H9 (cell line): ENCODE data around the gene PARP8. TPM values are rescaled to one million over a fixed set of nuclear protein-coding genes. Genes with fewer than 3 reads are reported as not detected.
A peak's percentile ranks its signal among the peaks of the same experiment; 100 is the strongest.

Experiments used
- DNase-seq: peaks from one replicate; pipeline ENCODE4 v3.0.0-alpha.2; 2017
- H2AFZ ChIP-seq: one replicate; pipeline ENCODE4 v1.6.1; 2013; ENCODE audit warnings: mild to moderate bottlenecking, low read length, control low read depth, moderate library complexity
- H2AK5ac ChIP-seq: 2 replicates; pipeline ENCODE4 v1.6.1; 2013; ENCODE audit warnings: low read length, control low read depth, mixed read lengths; ENCODE audit not compliant: insufficient read length
- H2BK120ac ChIP-seq: one replicate; pipeline ENCODE4 v1.6.1; 2013; ENCODE audit warnings: low read depth, mild to moderate bottlenecking, low read length, control low read depth, inconsistent platforms; ENCODE audit not compliant: poor library complexity, severe bottlenecking
- H2BK12ac ChIP-seq: 2 replicates; pipeline ENCODE4 v1.6.1; 2013; ENCODE audit warnings: low read length, control low read depth, mixed read lengths, low read depth; ENCODE audit not compliant: insufficient read length
- H2BK15ac ChIP-seq: 2 replicates; pipeline ENCODE4 v1.6.1; 2013; ENCODE audit warnings: low read depth, low read length, control low read depth
- H2BK20ac ChIP-seq: one replicate; pipeline ENCODE4 v1.6.1; 2013; ENCODE audit warnings: low read depth, mild to moderate bottlenecking, low read length, control low read depth, inconsistent platforms; ENCODE audit not compliant: poor library complexity, severe bottlenecking
- H2BK5ac ChIP-seq: 2 replicates; pipeline ENCODE4 v1.6.1; 2013; ENCODE audit warnings: low read length, control low read depth, mixed read lengths; ENCODE audit not compliant: insufficient read length
- H3K14ac ChIP-seq: 2 replicates; pipeline ENCODE4 v1.6.1; 2013; ENCODE audit warnings: low read length, control low read depth; ENCODE audit not compliant: insufficient read depth
- H3K18ac ChIP-seq: 2 replicates; pipeline ENCODE4 v1.6.1; 2013; ENCODE audit warnings: low read depth, mild to moderate bottlenecking, mixed read lengths, low read length, control low read depth; ENCODE audit not compliant: insufficient read length
- H3K23ac ChIP-seq: 2 replicates; pipeline ENCODE4 v1.6.1; 2013; ENCODE audit warnings: low read length, control low read depth, mixed read lengths, low read depth; ENCODE audit not compliant: insufficient read length
- H3K23me2 ChIP-seq: 2 replicates; pipeline ENCODE4 v1.6.1; 2013; ENCODE audit warnings: low read depth, mild to moderate bottlenecking, mixed read lengths, low read length, control low read depth; ENCODE audit not compliant: insufficient read length, poor library complexity, severe bottlenecking
- H3K27ac ChIP-seq: 2 replicates; pipeline ENCODE4 v1.5.1; 2013; ENCODE audit warnings: low read length, control low read depth, mixed read lengths, low read depth; ENCODE audit not compliant: insufficient read length
- H3K27me3 ChIP-seq: 2 replicates; pipeline ENCODE4 v1.6.1; 2013; ENCODE audit warnings: low read length, control low read depth, inconsistent platforms; ENCODE audit not compliant: insufficient read depth
- H3K4ac ChIP-seq: 2 replicates; pipeline ENCODE4 v1.6.1; 2013; ENCODE audit warnings: low read depth, mild to moderate bottlenecking, control low read depth, inconsistent platforms, low read length, moderate library complexity
- H3K4me1 ChIP-seq: 2 replicates; pipeline ENCODE4 v1.6.1; 2013; ENCODE audit warnings: low read length, control low read depth, inconsistent platforms; ENCODE audit not compliant: insufficient read depth
- H3K4me2 ChIP-seq: 2 replicates; pipeline ENCODE4 v1.6.1; 2013; ENCODE audit warnings: low read length, control low read depth, mixed read lengths; ENCODE audit not compliant: insufficient read length, insufficient read depth
- H3K56ac ChIP-seq: 2 replicates; pipeline ENCODE4 v1.6.1; 2013; ENCODE audit warnings: low read depth, mild to moderate bottlenecking, mixed read lengths, low read length, control low read depth; ENCODE audit not compliant: insufficient read length
- H3K79me1 ChIP-seq: 2 replicates; pipeline ENCODE4 v1.6.1; 2013; ENCODE audit warnings: low read depth, mild to moderate bottlenecking, moderate library complexity, low read length, control low read depth, inconsistent platforms; ENCODE audit not compliant: insufficient read depth, poor library complexity, severe bottlenecking
- H3K79me2 ChIP-seq: 2 replicates; pipeline ENCODE4 v1.6.1; 2013; ENCODE audit warnings: low read length, control low read depth, inconsistent platforms; ENCODE audit not compliant: insufficient read depth
- H3K9ac ChIP-seq: 2 replicates; pipeline ENCODE4 v1.6.1; 2013; ENCODE audit warnings: low read length, control low read depth, mixed read lengths; ENCODE audit not compliant: insufficient read length; ENCODE audit errors: extremely low read depth
- H3K9me3 ChIP-seq: one replicate; pipeline ENCODE4 v1.6.1; 2013; ENCODE audit warnings: low read depth, low read length, inconsistent platforms; ENCODE audit not compliant: control insufficient read depth
- H3T11ph ChIP-seq: one replicate; pipeline ENCODE4 v1.6.1; 2013; ENCODE audit warnings: mild to moderate bottlenecking, low read length, control low read depth, inconsistent platforms
- H4K20me1 ChIP-seq: one replicate; pipeline ENCODE4 v1.6.1; 2013; ENCODE audit not compliant: control insufficient read depth, insufficient read length, insufficient read depth
- H4K5ac ChIP-seq: 2 replicates; pipeline ENCODE4 v1.6.1; 2013; ENCODE audit warnings: low read depth, mild to moderate bottlenecking, mixed read lengths, low read length, control low read depth; ENCODE audit not compliant: insufficient read length
- H4K8ac ChIP-seq: replicated peaks from 2 replicates; pipeline ENCODE4 v1.6.1; 2013; ENCODE audit warnings: low read length, control low read depth, mixed read lengths, low read depth; ENCODE audit not compliant: insufficient read length
- H4K91ac ChIP-seq: 2 replicates; pipeline ENCODE4 v1.6.1; 2013; ENCODE audit warnings: low read depth, mild to moderate bottlenecking, moderate library complexity, mixed read lengths, low read length, control low read depth; ENCODE audit not compliant: insufficient read length
- H3K27ac Mint-ChIP-seq, 3 experiments: 2 replicates in 2 of 3; 3 replicates in 1 of 3; pipeline ENCODE4 v1.8.0; 2020 to 2021; ENCODE audit warnings: mixed read lengths in 3 of 3, mild to moderate bottlenecking in 1 of 3, moderate library complexity in 1 of 3
- H3K27me3 Mint-ChIP-seq: 2 replicates; pipeline ENCODE4 v1.8.0; 2021; ENCODE audit warnings: low read depth, mild to moderate bottlenecking, moderate library complexity, mixed read lengths
- H3K36me3 Mint-ChIP-seq, 3 experiments: 2 replicates in 2 of 3; 3 replicates in 1 of 3; pipeline ENCODE4 v1.8.0; 2020 to 2021; ENCODE audit warnings: low read depth in 3 of 3, mixed read lengths in 3 of 3; ENCODE audit not compliant: insufficient read depth in 1 of 3
- H3K4me1 Mint-ChIP-seq, 2 experiments: 2 replicates each; pipeline ENCODE4 v1.8.0; 2020; ENCODE audit warnings: mixed read lengths in 2 of 2
- H3K4me3 Mint-ChIP-seq, 2 experiments: 2 replicates in 1 of 2; 3 replicates in 1 of 2; pipeline ENCODE4 v1.8.0; 2020 to 2021; ENCODE audit warnings: mild to moderate bottlenecking in 2 of 2, mixed read lengths in 2 of 2, moderate library complexity in 1 of 2
- H3K9me3 Mint-ChIP-seq, 2 experiments: 2 replicates in 1 of 2; 3 replicates in 1 of 2; pipeline ENCODE4 v1.8.0; 2020; ENCODE audit warnings: mild to moderate bottlenecking in 2 of 2, mixed read lengths in 2 of 2, moderate library complexity in 1 of 2
- WGBS: extraction: QIAGEN DNeasy Blood & Tissue Kit; methylation state at CpG from one replicate; pipeline ENCODE4 v1.1.7; 2013; ENCODE audit warnings: missing lambda C conversion rate, low lambda C conversion rate, mixed read lengths; ENCODE audit not compliant: insufficient read length; ENCODE audit errors: extremely low coverage; 5-methylcytosine and 5-hydroxymethylcytosine counted together
- total RNA-seq: library from RNA; stranded (reverse); gene quantifications from 2 replicates; pipeline ENCODE4 v1.2.1, GENCODE V29; 2021
- TF ChIP-seq, protein P1 (sequence below): fragments of 200-600 bp; sonication (generic); conservative IDR thresholded peaks from 3 replicates; pipeline ENCODE4 v1.8.0; 2021; ENCODE audit warnings: antibody characterized with exemption, mild to moderate bottlenecking

PARP8 gene
- total RNA-seq, 1 experiment from 2014 or later, result 34.0 TPM

GRCh38 chr5:50687548-50687947 lies 21.1 kb downstream of the PARP8 start:
- Histone ChIP-seq H3K14ac (no peak overlapping the region), H2BK15ac (no peak overlapping the region), H2BK5ac (no peak overlapping the region), H4K91ac (no peak overlapping the region), H3K23me2 (no peaks in the 10 kb centered on the region), H3T11ph (no peak overlapping the region), H4K20me1 (no peaks in the 10 kb centered on the region), H3K27ac (no peak overlapping the region), H3K4ac (no peak overlapping the region), H4K8ac (no peak overlapping the region), H3K56ac (no peak overlapping the region), H2AFZ (no peak overlapping the region), H3K9me3 (no peaks in the 10 kb centered on the region), H2AK5ac (no peak overlapping the region), H3K9ac (no peak overlapping the region), H2BK120ac (no peak overlapping the region), H3K4me2 (no peak overlapping the region), H3K79me2 (peaks cover 6% of the 10 kb centered on the region; the same call in 1 of the 2 replicates), H3K79me1 (peaks cover 4% of the 10 kb centered on the region), H2BK20ac (no peak overlapping the region), H3K27me3 (no peaks in the 10 kb centered on the region), H3K4me1 (no peaks in the 10 kb centered on the region; the same call in 1 of the 2 replicates), H3K18ac (no peak overlapping the region), H2BK12ac (no peak overlapping the region), H3K23ac (no peak overlapping the region), H4K5ac (no peak overlapping the region)
- DNase-seq, result no peak
- Mint-ChIP-seq H3K27ac (peak overlapping the region in 2 of 3 experiments; percentile 80 to 93; a peak in 4 of 7 replicates), H3K27me3 (no peaks in the 10 kb centered on the region), H3K9me3 (peaks cover 29 to 35% of the 10 kb centered on the region in 2 experiments), H3K36me3 (peaks cover 28 to 34% (median 30%) of the 10 kb centered on the region in 3 experiments), H3K4me3 (no peak overlapping the region), H3K4me1 (peaks cover 41 to 55% of the 10 kb centered on the region in 2 experiments)
- TF ChIP-seq, protein P1, sequence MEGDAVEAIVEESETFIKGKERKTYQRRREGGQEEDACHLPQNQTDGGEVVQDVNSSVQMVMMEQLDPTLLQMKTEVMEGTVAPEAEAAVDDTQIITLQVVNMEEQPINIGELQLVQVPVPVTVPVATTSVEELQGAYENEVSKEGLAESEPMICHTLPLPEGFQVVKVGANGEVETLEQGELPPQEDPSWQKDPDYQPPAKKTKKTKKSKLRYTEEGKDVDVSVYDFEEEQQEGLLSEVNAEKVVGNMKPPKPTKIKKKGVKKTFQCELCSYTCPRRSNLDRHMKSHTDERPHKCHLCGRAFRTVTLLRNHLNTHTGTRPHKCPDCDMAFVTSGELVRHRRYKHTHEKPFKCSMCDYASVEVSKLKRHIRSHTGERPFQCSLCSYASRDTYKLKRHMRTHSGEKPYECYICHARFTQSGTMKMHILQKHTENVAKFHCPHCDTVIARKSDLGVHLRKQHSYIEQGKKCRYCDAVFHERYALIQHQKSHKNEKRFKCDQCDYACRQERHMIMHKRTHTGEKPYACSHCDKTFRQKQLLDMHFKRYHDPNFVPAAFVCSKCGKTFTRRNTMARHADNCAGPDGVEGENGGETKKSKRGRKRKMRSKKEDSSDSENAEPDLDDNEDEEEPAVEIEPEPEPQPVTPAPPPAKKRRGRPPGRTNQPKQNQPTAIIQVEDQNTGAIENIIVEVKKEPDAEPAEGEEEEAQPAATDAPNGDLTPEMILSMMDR, result no peak
- WGBS, result no CpG with 5 or more reads among the region's 4 CpGs
